Tibial nerve (tissue), 3 donors: ENCODE results near the gene LTK.

Source experiments
- CTCF ChIP-seq, 5 experiments: fragments of 200-600 bp in 3 of 5; fragments of 450-650 bp in 2 of 5; sonication (generic) in 3 of 5; IDR thresholded peaks; one replicate each; pipeline ENCODE4 v1.5.1; 2016 to 2019; ENCODE audit warnings: antibody characterized with exemption in 5 of 5, mild to moderate bottlenecking in 3 of 5, moderate library complexity in 2 of 5
- POLR2A ChIP-seq, 2 donors: fragments of 450-650 bp; IDR thresholded peaks; one replicate each; pipeline ENCODE4 v1.6.1; 2017; ENCODE audit warnings: antibody characterized with exemption in 2 of 2, mild to moderate bottlenecking in 2 of 2, moderate library complexity in 2 of 2

- TF ChIP-seq CTCF (IDR thresholded peaks at IDR 0.05) = no peak
- TF ChIP-seq POLR2A (IDR thresholded peaks at IDR 0.05) = no peak
These were observed 25.8 kb downstream of the LTK start for GRCh38 chr15:41487802-41488201.
